SK-N-SH treated with all-trans-retinoic acid at 6 μM for 48 hours (cell line): ENCODE results near the gene GRHL3.

ENCODE experiments used
- BACH2 ChIP-seq: fragments of 250-450 bp; sonication (Bioruptor Pico); IDR thresholded peaks from 2 replicates; pipeline ENCODE4 v1.9.0; 2021; ENCODE audit warnings: mild to moderate bottlenecking, borderline replicate concordance
- ESRRG ChIP-seq: fragments of 250-450 bp; sonication (Bioruptor Pico); IDR thresholded peaks from 2 replicates; pipeline ENCODE4 v1.6.1; 2021; ENCODE audit warnings: mild to moderate bottlenecking
- RARB ChIP-seq: fragments of 250-450 bp; sonication (Bioruptor Pico); IDR thresholded peaks from 2 replicates; pipeline ENCODE4 v1.8.0; 2021; ENCODE audit warnings: mild to moderate bottlenecking, moderate library complexity
- SNAI2 ChIP-seq: fragments of 250-450 bp; sonication (Bioruptor Pico); IDR thresholded peaks from 2 replicates; pipeline ENCODE4 v1.5.0; 2020; ENCODE audit warnings: mild to moderate bottlenecking, moderate library complexity
- ZFP3 ChIP-seq: fragments of 250-450 bp; sonication (Bioruptor Pico); IDR thresholded peaks from 2 replicates; pipeline ENCODE4 v1.5.0; 2020; ENCODE audit warnings: mild to moderate bottlenecking, moderate library complexity
- ZFP30 ChIP-seq: fragments of 450-650 bp; formaldehyde crosslinking; IDR thresholded peaks from 2 replicates; pipeline ENCODE4 v1.5.0; 2022; ENCODE audit warnings: mild to moderate bottlenecking, moderate library complexity
- TF ChIP-seq, protein P1 (sequence below): fragments of 250-450 bp; sonication (Bioruptor Pico); IDR thresholded peaks from 2 replicates; pipeline ENCODE4 v1.8.0; 2021; ENCODE audit warnings: low read depth, mild to moderate bottlenecking, moderate library complexity, borderline replicate concordance

- TF ChIP-seq, protein P1, sequence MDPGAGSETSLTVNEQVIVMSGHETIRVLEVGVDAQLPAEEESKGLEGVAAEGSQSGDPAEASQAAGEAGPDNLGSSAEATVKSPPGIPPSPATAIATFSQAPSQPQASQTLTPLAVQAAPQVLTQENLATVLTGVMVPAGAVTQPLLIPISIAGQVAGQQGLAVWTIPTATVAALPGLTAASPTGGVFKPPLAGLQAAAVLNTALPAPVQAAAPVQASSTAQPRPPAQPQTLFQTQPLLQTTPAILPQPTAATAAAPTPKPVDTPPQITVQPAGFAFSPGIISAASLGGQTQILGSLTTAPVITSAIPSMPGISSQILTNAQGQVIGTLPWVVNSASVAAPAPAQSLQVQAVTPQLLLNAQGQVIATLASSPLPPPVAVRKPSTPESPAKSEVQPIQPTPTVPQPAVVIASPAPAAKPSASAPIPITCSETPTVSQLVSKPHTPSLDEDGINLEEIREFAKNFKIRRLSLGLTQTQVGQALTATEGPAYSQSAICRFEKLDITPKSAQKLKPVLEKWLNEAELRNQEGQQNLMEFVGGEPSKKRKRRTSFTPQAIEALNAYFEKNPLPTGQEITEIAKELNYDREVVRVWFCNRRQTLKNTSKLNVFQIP = no peak
- TF ChIP-seq ZFP30 (CRISPR knock-in tag) = no peak
- no peak for TF ChIP-seq ZFP3
- TF ChIP-seq BACH2 (CRISPR knock-in tag) = no peak
- TF ChIP-seq SNAI2 (CRISPR knock-in tag) = no peak
- TF ChIP-seq ESRRG = no peak
- no peak for TF ChIP-seq RARB (CRISPR knock-in tag)
Observed at GRCh38 chr1:24276791-24277190, 42.4 kb upstream of the GRHL3 start.
